A549 treated with RU486 at 1 μM for 4 hours (cell line): ENCODE measurements around the gene CIP2A. TPM values are rescaled to one million over a fixed set of nuclear protein-coding genes. Genes with fewer than 3 reads are reported as not detected.

Source experiments
- total RNA-seq: library from RNA; stranded (reverse); fragments of 200-300 nt; extraction: Qiagen RNA extraction; gene quantifications from 5 replicates; pipeline ENCODE4 v1.2.3, GENCODE V29; 2022; ENCODE audit warnings: low read depth

The CIP2A gene
- total RNA-seq, result 9.7 to 24.9 TPM (median 21.8 TPM) in 5 replicates

GRCh38 chr3:108589081-108589997 lies at the start of gene CIP2A, which contains the start of gene DZIP3:
TSS of gene CIP2A (minus strand) at chr3:108589438. CDS start at chr3:108589375, 63 bp downstream.
TSS of gene DZIP3 (plus strand) at chr3:108589722. CDS start at chr3:108605407, 15,685 bp downstream.

GRCh38 chr3:108510496-108510895 lies 78.7 kb downstream of the CIP2A start, which contains the start of gene MYH15:
TSS of gene MYH15 (minus strand) at chr3:108510596. CDS start at chr3:108510530, 66 bp downstream.

Other genes with a start within 250 kb of the CIP2A start
- 0.22 to 0.30 TPM (median 0.23 TPM) in 5 replicates for gene MYH15, start 78.8 kb downstream of the CIP2A start, total RNA-seq
- gene DZIP3, start 284 bp upstream of the CIP2A start, total RNA-seq, result 2.5 to 4.4 TPM (median 3.7 TPM) in 5 replicates
- not detected in 5 replicates for gene RETNLB, start 168.0 kb upstream of the CIP2A start, total RNA-seq
- not detected in 5 replicates for gene TRAT1, start 233.3 kb upstream of the CIP2A start, total RNA-seq